Progenitor cell of endocrine pancreas (in vitro differentiated cells): ENCODE data around the gene RPL29. TPM values are rescaled to one million over a fixed set of nuclear protein-coding genes. Genes with fewer than 3 reads are reported as not detected.
"Not testable (repeated sequence)": the region's sequence is repeated elsewhere in the genome, so short reads cannot be mapped to it uniquely, and the experiment has no call there.

Experiments used
- DNase-seq: peaks from one replicate; pipeline ENCODE4 v3.0.0; 2021; ENCODE audit warnings: low spot score; ENCODE audit not compliant: unreplicated experiment
- H3K27ac Mint-ChIP-seq: 2 replicates; pipeline ENCODE4 v1.8.0; 2021; ENCODE audit warnings: mild to moderate bottlenecking, moderate library complexity, mixed read lengths
- H3K27me3 Mint-ChIP-seq: 2 replicates; pipeline ENCODE4 v1.8.0; 2021; ENCODE audit warnings: mixed read lengths
- H3K36me3 Mint-ChIP-seq: 2 replicates; pipeline ENCODE4 v1.8.0; 2022; ENCODE audit warnings: mixed read lengths; ENCODE audit not compliant: insufficient read depth
- H3K4me1 Mint-ChIP-seq: 2 replicates; pipeline ENCODE4 v1.8.0; 2021; ENCODE audit warnings: low read depth, mixed read lengths
- H3K4me3 Mint-ChIP-seq: 2 replicates; pipeline ENCODE4 v1.8.0; 2021; ENCODE audit warnings: low read depth, mild to moderate bottlenecking, moderate library complexity, mixed read lengths
- H3K9me3 Mint-ChIP-seq: 2 replicates; pipeline ENCODE4 v1.8.0; 2021; ENCODE audit warnings: low read depth, mixed read lengths
- CTCF ChIP-seq: fragments of 200-600 bp; sonication (generic); IDR thresholded peaks from one replicate; pipeline ENCODE4 v1.5.0; 2021; ENCODE audit warnings: antibody characterized with exemption, mild to moderate bottlenecking; ENCODE audit not compliant: unreplicated experiment
- long read RNA-seq: library from polyadenylated mRNA; unstranded; transcript quantifications from one replicate; pipeline ENCODE4 v2.0.0, GENCODE V29; 2020
- total RNA-seq: library from RNA; stranded (reverse); gene quantifications from 2 replicates; pipeline ENCODE4 v1.2.1, GENCODE V29; 2021

Gene RPL29
- total RNA-seq: 1,205 and 1,236 TPM in 2 replicates
- long read RNA-seq, transcript RPL29-201 (4 exons, 723 nt): major isoform, 434 of 465 reads
- long read RNA-seq, partial matches to known transcripts: 19 of 465 reads
- long read RNA-seq, other reads (novel, unspliced or antisense): 6 of 465 reads

GRCh38 chr3:51995346-51996163, at the start of gene RPL29:
RPL29 (minus strand) TSS chr3:51995895; CDS start chr3:51995461, 434 bp downstream.
- H3K36me3 Mint-ChIP-seq: peaks cover 17% of the 10 kb centered on the region
- H3K4me1 Mint-ChIP-seq: peaks cover 19% of the 10 kb centered on the region
- peak within 1 kb of the TSS; percentile 100 for H3K27ac Mint-ChIP-seq
- H3K9me3 Mint-ChIP-seq: no peaks in the 10 kb centered on the region
- peak within 1 kb of the TSS; percentile 100 for H3K4me3 Mint-ChIP-seq
- peak; percentile 71 for DNase-seq
- TF ChIP-seq CTCF: no peak
- H3K27me3 Mint-ChIP-seq: no peaks in the 10 kb centered on the region

GRCh38 chr3:52044869-52045619, 49.3 kb upstream of the RPL29 start:
- H3K27ac Mint-ChIP-seq: no peak overlapping the region
- peaks cover 16% of the 10 kb centered on the region for H3K27me3 Mint-ChIP-seq
- TF ChIP-seq CTCF: peak; percentile 11
- peaks cover 2% of the 10 kb centered on the region for H3K36me3 Mint-ChIP-seq
- peaks cover 8% of the 10 kb centered on the region for H3K4me1 Mint-ChIP-seq
- no peak overlapping the region for H3K4me3 Mint-ChIP-seq
- DNase-seq: no peak
- H3K9me3 Mint-ChIP-seq: no peaks in the 10 kb centered on the region

GRCh38 chr3:52043750-52044149, 48.1 kb upstream of the RPL29 start:
- H3K9me3 Mint-ChIP-seq: no peaks in the 10 kb centered on the region
- no peak overlapping the region for H3K27ac Mint-ChIP-seq
- no peak overlapping the region for H3K4me3 Mint-ChIP-seq
- no peak for DNase-seq
- TF ChIP-seq CTCF: no peak
- H3K4me1 Mint-ChIP-seq: peaks cover 12% of the 10 kb centered on the region
- no peaks in the 10 kb centered on the region for H3K36me3 Mint-ChIP-seq
- H3K27me3 Mint-ChIP-seq: peaks cover 16% of the 10 kb centered on the region

GRCh38 chr3:52043039-52043438, 47.3 kb upstream of the RPL29 start:
- not testable (repeated sequence) for H3K27ac Mint-ChIP-seq, H3K9me3 Mint-ChIP-seq, H3K36me3 Mint-ChIP-seq, H3K4me3 Mint-ChIP-seq, DNase-seq
- Mint-ChIP-seq H3K4me1 (peaks cover 12% of the 10 kb centered on the region), H3K27me3 (peaks cover 16% of the 10 kb centered on the region)

GRCh38 chr3:52041118-52041731, 45.5 kb upstream of the RPL29 start:
- peaks cover 16% of the 10 kb centered on the region for H3K27me3 Mint-ChIP-seq
- peaks cover 12% of the 10 kb centered on the region for H3K4me1 Mint-ChIP-seq
- peak overlapping the region; percentile 62 for H3K27ac Mint-ChIP-seq
- DNase-seq: no peak
- H3K9me3 Mint-ChIP-seq: no peaks in the 10 kb centered on the region
- H3K36me3 Mint-ChIP-seq: no peaks in the 10 kb centered on the region
- H3K4me3 Mint-ChIP-seq: no peak overlapping the region
- peak; percentile 26 for TF ChIP-seq CTCF
